T-cell (primary cell): Measurements from ENCODE around the gene FOXM1. TPM values are rescaled to one million over a fixed set of nuclear protein-coding genes. Genes with fewer than 3 reads are reported as not detected.
A peak's percentile ranks its signal among the peaks of the same experiment; 100 is the strongest.

ENCODE experiments used
- ATAC-seq, 4 experiments: fragments of 200-7000 bp in 3 of 4; fragments of 150-1000 bp in 1 of 4; cut with Tn5 transposase; replicated peaks in 1 of 4; 1 replicate in 3 of 4; 2 replicates in 1 of 4; pipeline ENCODE4 v1.10.0; 2021; ENCODE audit warnings: moderate library complexity in 3 of 4, mild to moderate bottlenecking in 2 of 4, moderate number of reproducible peaks in 1 of 4
- CTCF ChIA-PET, 2 donors: fragments of 300-600 bp; sonication (Branson Sonifier 250); formaldehyde crosslinking; loops; one replicate each; lab custom pipeline; 2022; ENCODE audit warnings: antibody characterized with exemption in 2 of 2; lab: Charles Lee
- POLR2A ChIA-PET, 2 donors: fragments of 300-600 bp; sonication (Branson Sonifier 250); formaldehyde crosslinking; loops; one replicate each; lab custom pipeline; 2022; ENCODE audit warnings: antibody characterized with exemption in 2 of 2; lab: Charles Lee
- DNase-seq, 35 experiments: peaks; one replicate each; pipeline versions ENCODE4 v3.0.0 to v3.0.0-alpha.2; 2013 to 2023
- H3K27ac ChIP-seq: one replicate; pipeline ENCODE4 v1.5.1; 2013; ENCODE audit warnings: low read length
- H3K27me3 ChIP-seq, 2 experiments: replicated peaks in 1 of 2; 1 replicate in 1 of 2; 2 replicates in 1 of 2; pipeline versions ENCODE4 v1.6.1 to v1.7.0; 2013; ENCODE audit warnings: low read length in 1 of 2, mixed read lengths in 1 of 2; ENCODE audit not compliant: control insufficient read depth in 2 of 2, insufficient read depth in 2 of 2; ENCODE audit errors: extremely low read depth in 1 of 2
- H3K36me3 ChIP-seq, 2 donors: 1 replicate in 1 of 2; 2 replicates in 1 of 2; pipeline versions ENCODE4 v1.6.1 to v1.7.0; 2013; ENCODE audit warnings: low read length in 1 of 2; ENCODE audit not compliant: control insufficient read depth in 2 of 2, insufficient read depth in 1 of 2; ENCODE audit errors: extremely low read depth in 1 of 2
- H3K4me1 ChIP-seq, 2 experiments: 1 replicate in 1 of 2; 2 replicates in 1 of 2; pipeline versions ENCODE4 v1.6.1 to v1.7.0; 2013; ENCODE audit warnings: low read length in 2 of 2, mixed read lengths in 1 of 2; ENCODE audit not compliant: insufficient read depth in 2 of 2, control insufficient read depth in 1 of 2; ENCODE audit errors: extremely low read depth in 1 of 2
- H3K4me3 ChIP-seq, 2 donors: 1 replicate in 1 of 2; 2 replicates in 1 of 2; pipeline versions ENCODE4 v1.5.1 to v1.7.0; 2013; ENCODE audit warnings: mild to moderate bottlenecking in 2 of 2, low read length in 1 of 2, moderate library complexity in 1 of 2; ENCODE audit not compliant: control insufficient read depth in 1 of 2; ENCODE audit errors: extremely low read depth in 1 of 2
- H3K9me3 ChIP-seq: 2 replicates; pipeline ENCODE4 v1.7.0; 2013
- H3K27ac Mint-ChIP-seq, 2 donors: one replicate each; pipeline ENCODE4 v1.8.0; 2020 to 2021; ENCODE audit warnings: mild to moderate bottlenecking in 2 of 2, mixed read lengths in 2 of 2
- H3K27me3 Mint-ChIP-seq, 2 donors: one replicate each; pipeline ENCODE4 v1.8.0; 2021 to 2022; ENCODE audit warnings: mixed read lengths in 2 of 2
- H3K36me3 Mint-ChIP-seq: one replicate; pipeline ENCODE4 v1.8.0; 2021; ENCODE audit warnings: mixed read lengths
- H3K4me1 Mint-ChIP-seq, 3 donors: one replicate each; pipeline ENCODE4 v1.8.0; 2020 to 2022; ENCODE audit warnings: mixed read lengths in 3 of 3, mild to moderate bottlenecking in 1 of 3
- H3K4me3 Mint-ChIP-seq, 3 donors: one replicate each; pipeline ENCODE4 v1.8.0; 2020 to 2022; ENCODE audit warnings: mild to moderate bottlenecking in 3 of 3, mixed read lengths in 3 of 3, moderate library complexity in 3 of 3
- H3K9me3 Mint-ChIP-seq, 3 donors: one replicate each; pipeline ENCODE4 v1.8.0; 2020 to 2022; ENCODE audit warnings: mixed read lengths in 3 of 3
- WGBS: methylation state at CpG from one replicate; pipeline ENCODE4 v1.1.5; 2013; ENCODE audit warnings: missing lambda C conversion rate; ENCODE audit not compliant: insufficient coverage; 5-methylcytosine and 5-hydroxymethylcytosine counted together
- total RNA-seq, 35 experiments: library from RNA in 6 of 35; stranded (reverse) in 6 of 35; fragments of 120-200 nt in 1 of 35; gene quantifications; one replicate each; pipeline versions ENCODE4 v1.2.1 to v1.2.4 and lab custom pipeline; 2013 to 2026

The FOXM1 gene
- total RNA-seq, 5 donors from 2014 or later (not counting 1 experiment from before 2014, with no cell fraction given), result 0.82 to 1.6 (median 1.1) TPM

GRCh38 chr12:2823483-2823882, 53.5 kb downstream of the FOXM1 start:
- POLR2A ChIA-PET, result no interaction called here
- DNase-seq, result no peak
- peaks cover 64% of the 10 kb centered on the region for H3K36me3 Mint-ChIP-seq
- H3K4me1 Mint-ChIP-seq, result peaks cover 0 to 5% (median 0%) of the 10 kb centered on the region in 3 donors
- no peaks in the 10 kb centered on the region for H3K9me3 Mint-ChIP-seq
- CTCF ChIA-PET, result no interaction called here
- Histone ChIP-seq H3K27ac (no peak overlapping the region), H3K36me3 (peaks cover 17 to 94% of the 10 kb centered on the region in 2 donors), H3K4me3 (no peak overlapping the region), H3K9me3 (no peaks in the 10 kb centered on the region), H3K27me3 (no peaks in the 10 kb centered on the region), H3K4me1 (no peaks in the 10 kb centered on the region)
- H3K4me3 Mint-ChIP-seq, result no peak overlapping the region
- 80% methylated on average over 3 of the region's 7 CpGs for WGBS
- no peak overlapping the region for H3K27ac Mint-ChIP-seq
- no peak for ATAC-seq
- H3K27me3 Mint-ChIP-seq, result no peaks in the 10 kb centered on the region

- Mint-ChIP-seq H3K9me3 (no peaks in the 10 kb centered on the region), H3K4me1 (peaks cover 10 to 13% (median 11%) of the 10 kb centered on the region in 3 donors), H3K27ac (no peak overlapping the region), H3K27me3 (no peaks in the 10 kb centered on the region), H3K36me3 (peaks cover 63% of the 10 kb centered on the region), H3K4me3 (no peak overlapping the region)
- Histone ChIP-seq H3K9me3 (no peaks in the 10 kb centered on the region), H3K4me3 (no peak overlapping the region), H3K4me1 (peaks cover 0 to 4% of the 10 kb centered on the region in 2 experiments), H3K27me3 (no peaks in the 10 kb centered on the region), H3K36me3 (peaks cover 19 to 83% of the 10 kb centered on the region in 2 donors), H3K27ac (no peak overlapping the region)
- WGBS, result 87% methylated on average over 3 of the region's 9 CpGs
- CTCF ChIA-PET, result no interaction called here
- no peak for DNase-seq
- POLR2A ChIA-PET, result no interaction called here
- ATAC-seq, result no peak
Measured at GRCh38 chr12:2820432-2820831, 56.5 kb downstream of the FOXM1 start.

- POLR2A ChIA-PET, result interaction anchor here in 1 of 2 donors (0.6 to 0.7 kb wide), 2 partner anchors 17 to 175 kb away, joined by 3 to 4 read pairs; no protein-coding TSS in a partner anchor
- H3K36me3 ChIP-seq, result peaks cover 19 to 79% of the 10 kb centered on the region in 2 donors
- H3K27ac Mint-ChIP-seq, result no peak overlapping the region
Measured at GRCh38 chr12:2819810-2820209, 57.2 kb downstream of the FOXM1 start.

GRCh38 chr12:2813214-2814185, 63.5 kb downstream of the FOXM1 start:
- peak overlapping the region; percentile 84 for H3K27ac ChIP-seq
- DNase-seq (peak in 29 of 35 experiments; percentile 15 to 67 (median 35)), ATAC-seq (no peak)
- ChIA-PET CTCF (interaction anchor here (0.6 to 2.0 kb wide), 6 partner anchors 13 to 753 kb away, joined by 3 to 8 read pairs (median 3); no protein-coding TSS in a partner anchor), POLR2A (no interaction called here)
- no peaks in the 10 kb centered on the region for H3K27me3 Mint-ChIP-seq
- H3K4me3 ChIP-seq, result peak overlapping the region; percentile 79 to 82
- peaks cover 44 to 52% (median 46%) of the 10 kb centered on the region in 3 donors for H3K4me1 Mint-ChIP-seq
- no peaks in the 10 kb centered on the region for H3K9me3 Mint-ChIP-seq
- H3K27ac Mint-ChIP-seq, result peak overlapping the region; percentile 99 to 100
- H3K4me1 ChIP-seq, result peaks cover 16 to 34% of the 10 kb centered on the region in 2 experiments
- H3K36me3 ChIP-seq, result peaks cover 4 to 23% of the 10 kb centered on the region in 2 donors
- no peaks in the 10 kb centered on the region for H3K27me3 ChIP-seq
- peak overlapping the region; percentile 97 to 100 (median 99) for H3K4me3 Mint-ChIP-seq
- WGBS, result no CpG with 5 or more reads among the region's 10 CpGs
- no peaks in the 10 kb centered on the region for H3K9me3 ChIP-seq
- peaks cover 15% of the 10 kb centered on the region for H3K36me3 Mint-ChIP-seq

More at GRCh38 chr12:2819810-2820209, 57.2 kb downstream of the FOXM1 start:
- DNase-seq (no peak), ATAC-seq (no peak)
- Mint-ChIP-seq H3K27me3 (no peaks in the 10 kb centered on the region), H3K4me1 (peaks cover 15 to 19% (median 16%) of the 10 kb centered on the region in 3 donors), H3K36me3 (peaks cover 58% of the 10 kb centered on the region), H3K9me3 (no peaks in the 10 kb centered on the region), H3K4me3 (no peak overlapping the region)
- Histone ChIP-seq H3K27me3 (no peaks in the 10 kb centered on the region), H3K9me3 (no peaks in the 10 kb centered on the region), H3K27ac (no peak overlapping the region), H3K4me1 (peaks cover 3 to 10% of the 10 kb centered on the region in 2 experiments), H3K4me3 (no peak overlapping the region)
- WGBS, result 97% methylated on average over 15 of the region's 15 CpGs
- CTCF ChIA-PET, result interaction anchor here (0.6 to 0.9 kb wide), 2 partner anchors 71 to 73 kb away, joined by 3 to 4 read pairs; partner anchors contain the start of gene TULP3 (in 1 of the 2)

- POLR2A ChIA-PET, result interaction anchor here in 1 of 2 donors (0.6 kb wide), 1 partner anchor 121 kb away, joined by 6 read pairs; no protein-coding TSS in a partner anchor
- ATAC-seq (peak; percentile 94 to 96 (median 96)), DNase-seq (peak; percentile 90 to 99 (median 97))
- WGBS, result under 1% methylated on average over 35 of the region's 48 CpGs
- peak within 1 kb of the TSS; percentile 79 to 82 for H3K4me3 ChIP-seq
- peaks cover 0 to 14% of the 10 kb centered on the region in 2 donors for H3K36me3 ChIP-seq
- peak within 1 kb of the TSS; percentile 84 for H3K27ac ChIP-seq
- CTCF ChIA-PET, result interaction anchor here (0.6 to 2.0 kb wide), 5 partner anchors 77 to 939 kb away, joined by 3 to 8 read pairs (median 3); no protein-coding TSS in a partner anchor
- Mint-ChIP-seq H3K27ac (peak within 1 kb of the TSS; percentile 99 to 100), H3K4me1 (peaks cover 41 to 44% (median 43%) of the 10 kb centered on the region in 3 donors), H3K27me3 (no peaks in the 10 kb centered on the region), H3K4me3 (peak within 1 kb of the TSS; percentile 97 to 100 (median 99)), H3K36me3 (peaks cover 5% of the 10 kb centered on the region), H3K9me3 (no peaks in the 10 kb centered on the region)
- no peaks in the 10 kb centered on the region for H3K27me3 ChIP-seq
- no peaks in the 10 kb centered on the region for H3K9me3 ChIP-seq
- peaks cover 16 to 34% of the 10 kb centered on the region in 2 experiments for H3K4me1 ChIP-seq
Measured at GRCh38 chr12:2812290-2813213, 64.4 kb downstream of the FOXM1 start, which contains the start of gene ITFG2. ITFG2 (plus strand) TSS chr12:2812668; CDS start chr12:2812761, 93 bp downstream.
